Gastroesophageal sphincter (tissue), 4 donors: ENCODE results near the gene ALDOC. TPM values are rescaled to one million over a fixed set of nuclear protein-coding genes. Genes with fewer than 3 reads are reported as not detected.
A peak's percentile ranks its signal among the peaks of the same experiment; 100 is the strongest.
"Not testable (repeated sequence)": the region's sequence is repeated elsewhere in the genome, so short reads cannot be mapped to it uniquely, and the experiment has no call there.

ENCODE experiments used
- ATAC-seq: fragments of 150-250 bp; one replicate; pipeline ENCODE4 v1.9.1; 2016; ENCODE audit warnings: mild to moderate bottlenecking, moderate library complexity
- H3K27ac ChIP-seq, 4 donors: fragments of 200-600 bp; sonication (generic) in 3 of 4; 1 replicate in 3 of 4; 2 replicates in 1 of 4; pipeline ENCODE4 v1.5.1; 2016 to 2019
- H3K27me3 ChIP-seq: fragments of 200-600 bp; sonication (generic); one replicate; pipeline ENCODE4 v1.5.1; 2019
- H3K36me3 ChIP-seq, 2 donors: fragments of 200-600 bp; sonication (generic); one replicate each; pipeline ENCODE4 v1.5.1; 2019; ENCODE audit warnings: control low read depth in 1 of 2
- H3K4me1 ChIP-seq, 3 donors: fragments of 200-600 bp; sonication (generic); 1 replicate in 2 of 3; 2 replicates in 1 of 3; pipeline ENCODE4 v1.5.1; 2016 to 2019; ENCODE audit warnings: control low read depth in 2 of 3
- H3K4me3 ChIP-seq, 2 donors: fragments of 200-600 bp; sonication (generic); one replicate each; pipeline ENCODE4 v1.5.1; 2019; ENCODE audit warnings: mild to moderate bottlenecking in 1 of 2, moderate library complexity in 1 of 2
- H3K9me3 ChIP-seq, 3 donors: fragments of 200-600 bp; sonication (generic); one replicate each; pipeline ENCODE4 v1.5.1; 2017 to 2019; ENCODE audit warnings: control low read depth in 2 of 3
- EP300 ChIP-seq: sonication (generic); formaldehyde crosslinking; IDR thresholded peaks from one replicate; pipeline ENCODE4 v1.6.1; 2017; ENCODE audit warnings: antibody characterized with exemption, mild to moderate bottlenecking
- POLR2A ChIP-seq, 2 donors: fragments of 450-650 bp; IDR thresholded peaks; one replicate each; pipeline ENCODE4 v1.6.1; 2017; ENCODE audit warnings: antibody characterized with exemption in 2 of 2, mild to moderate bottlenecking in 2 of 2, moderate library complexity in 1 of 2
- POLR2AphosphoS5 ChIP-seq: sonication (generic); formaldehyde crosslinking; IDR thresholded peaks from one replicate; pipeline ENCODE4 v1.6.1; 2017; ENCODE audit warnings: antibody characterized with exemption
- WGBS, 2 donors: methylation state at CpG; one replicate each; pipeline ENCODE4 v1.1.5; 2018; ENCODE audit warnings: low coverage in 1 of 2; 5-methylcytosine and 5-hydroxymethylcytosine counted together
- total RNA-seq, 4 donors: library from RNA; depleted of rRNA; stranded (reverse); fragments of >200 nt; gene quantifications; one replicate each; pipeline ENCODE4 v1.1.0, GENCODE V29; 2016
- TF ChIP-seq, protein P1 (sequence below), 4 experiments: fragments of 200-600 bp in 2 of 4; fragments of 450-650 bp in 2 of 4; sonication (generic) in 1 of 4; IDR thresholded peaks; one replicate each; pipeline ENCODE4 v1.5.1; 2017 to 2019; ENCODE audit warnings: antibody characterized with exemption in 4 of 4, mild to moderate bottlenecking in 2 of 4, moderate library complexity in 2 of 4

ALDOC gene
- total RNA-seq, 4 donors from 2014 or later: 29.1 to 46.5 (median 37.7) TPM

DNA sequence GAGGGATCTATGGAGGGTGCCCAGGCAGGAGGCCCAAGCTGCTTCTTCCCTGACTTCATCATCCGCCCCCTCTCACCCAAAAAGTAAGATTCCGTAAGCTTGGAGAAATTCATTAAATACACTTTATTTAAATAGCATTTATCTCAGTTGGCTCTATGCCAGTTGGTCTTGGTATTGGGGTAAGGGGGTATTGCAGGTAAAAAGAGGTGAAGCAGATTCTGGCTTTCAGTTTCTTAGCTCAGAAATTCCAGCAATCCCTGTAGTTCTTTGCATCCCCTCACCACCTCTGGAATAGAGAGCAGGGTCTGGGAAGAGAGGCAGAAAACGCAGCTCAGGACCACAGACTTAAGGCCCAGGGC is 750 bp upstream of the ALDOC start:
- TF ChIP-seq, protein P1, sequence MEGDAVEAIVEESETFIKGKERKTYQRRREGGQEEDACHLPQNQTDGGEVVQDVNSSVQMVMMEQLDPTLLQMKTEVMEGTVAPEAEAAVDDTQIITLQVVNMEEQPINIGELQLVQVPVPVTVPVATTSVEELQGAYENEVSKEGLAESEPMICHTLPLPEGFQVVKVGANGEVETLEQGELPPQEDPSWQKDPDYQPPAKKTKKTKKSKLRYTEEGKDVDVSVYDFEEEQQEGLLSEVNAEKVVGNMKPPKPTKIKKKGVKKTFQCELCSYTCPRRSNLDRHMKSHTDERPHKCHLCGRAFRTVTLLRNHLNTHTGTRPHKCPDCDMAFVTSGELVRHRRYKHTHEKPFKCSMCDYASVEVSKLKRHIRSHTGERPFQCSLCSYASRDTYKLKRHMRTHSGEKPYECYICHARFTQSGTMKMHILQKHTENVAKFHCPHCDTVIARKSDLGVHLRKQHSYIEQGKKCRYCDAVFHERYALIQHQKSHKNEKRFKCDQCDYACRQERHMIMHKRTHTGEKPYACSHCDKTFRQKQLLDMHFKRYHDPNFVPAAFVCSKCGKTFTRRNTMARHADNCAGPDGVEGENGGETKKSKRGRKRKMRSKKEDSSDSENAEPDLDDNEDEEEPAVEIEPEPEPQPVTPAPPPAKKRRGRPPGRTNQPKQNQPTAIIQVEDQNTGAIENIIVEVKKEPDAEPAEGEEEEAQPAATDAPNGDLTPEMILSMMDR (IDR thresholded peaks at IDR 0.05): no peak
- TF ChIP-seq POLR2AphosphoS5 (no peak), EP300 (no peak), POLR2A (IDR thresholded peaks at IDR 0.05) (no peak)
- no peak overlapping the region for H3K4me3 ChIP-seq
- no peak for ATAC-seq

DNA sequence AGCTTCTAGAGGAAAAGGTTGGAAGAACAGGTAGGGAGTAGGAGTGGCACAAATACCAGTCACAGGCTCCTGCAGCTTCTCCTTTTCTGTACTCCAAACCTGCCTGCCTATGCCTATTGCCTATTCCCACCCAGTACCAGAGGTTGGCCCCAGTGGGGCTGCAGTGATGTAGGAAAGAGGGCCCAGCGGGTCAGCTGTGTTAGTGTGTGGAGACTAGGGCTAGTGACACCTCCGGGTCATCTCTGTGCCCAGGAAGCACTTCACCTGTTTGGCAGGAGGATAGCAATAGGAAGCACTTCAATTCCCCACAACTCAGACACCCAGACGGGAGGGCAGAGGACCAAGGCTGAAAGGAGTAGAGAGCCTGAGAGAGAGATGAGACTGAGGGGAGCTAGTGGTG is 679 bp downstream of the ALDOC start:
- H3K9me3 ChIP-seq, ATAC-seq, H3K27ac ChIP-seq, H3K36me3 ChIP-seq, H3K27me3 ChIP-seq: not testable (repeated sequence)
- peaks cover 0 to 32% (median 12%) of the 10 kb centered on the region in 3 donors for H3K4me1 ChIP-seq
- 58 to 85% methylated on average over 2 to 3 of the region's 3 CpGs for WGBS, 2 donors
- H3K4me3 ChIP-seq: peak overlapping the region in 1 of 2 donors; percentile 16

More for the DNA sequence above, 750 bp upstream of the ALDOC start:
- H3K27ac ChIP-seq: peak overlapping the region in 3 of 4 donors; percentile 50 to 66 (median 65)
- peaks cover 0 to 5% of the 10 kb centered on the region in 2 donors for H3K36me3 ChIP-seq
- H3K4me1 ChIP-seq: peaks cover 0 to 24% (median 8%) of the 10 kb centered on the region in 3 donors
- H3K9me3 ChIP-seq: no peaks in the 10 kb centered on the region
- WGBS, 2 donors: 89 to 94% methylated on average over 2 of the region's 3 CpGs
- no peaks in the 10 kb centered on the region for H3K27me3 ChIP-seq

DNA sequence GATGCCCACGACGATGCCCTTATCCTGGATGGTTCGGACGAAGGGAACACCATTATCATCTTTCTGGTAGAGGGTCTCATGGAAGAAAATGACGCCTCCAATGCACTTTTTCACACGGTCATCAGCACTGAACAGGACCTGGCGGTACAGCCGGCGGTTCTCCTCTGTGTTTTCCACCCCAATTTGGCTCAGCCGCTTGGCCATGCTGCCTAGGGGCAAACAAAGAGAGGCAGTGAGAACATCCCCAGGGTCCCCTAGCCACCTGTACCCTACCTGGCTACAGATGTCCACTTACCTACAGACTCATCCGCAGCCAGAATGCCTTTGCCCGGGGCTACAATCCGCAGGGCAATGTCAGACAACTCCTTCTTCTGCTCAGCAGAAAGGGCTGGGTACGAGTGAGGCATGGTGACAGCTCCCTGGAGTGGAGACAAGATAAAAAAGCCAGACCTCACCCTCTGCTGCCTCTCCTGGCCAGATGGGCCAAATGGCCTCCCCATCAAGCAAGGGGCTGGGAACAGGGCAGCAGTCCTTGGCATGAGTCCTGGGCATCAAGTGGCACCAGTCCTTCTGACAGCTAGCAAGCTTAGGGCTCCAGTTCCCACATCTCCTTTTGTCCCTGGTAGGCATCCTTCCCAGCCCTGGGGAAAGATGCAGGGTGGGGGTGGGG is 1.4 kb downstream of the ALDOC start:
- H3K9me3 ChIP-seq: no peaks in the 10 kb centered on the region
- H3K4me3 ChIP-seq: no peak overlapping the region
- H3K27ac ChIP-seq: no peak overlapping the region
- peaks cover 0 to 5% of the 10 kb centered on the region in 2 donors for H3K36me3 ChIP-seq
- WGBS, 2 donors: no CpG with 5 or more reads among the region's 14 CpGs
- TF ChIP-seq EP300: no peak
- TF ChIP-seq POLR2AphosphoS5: no peak
- TF ChIP-seq, protein P1 (IDR thresholded peaks at IDR 0.05): no peak
- no peak for TF ChIP-seq POLR2A (IDR thresholded peaks at IDR 0.05)
- ATAC-seq: no peak
- H3K27me3 ChIP-seq: no peaks in the 10 kb centered on the region
- H3K4me1 ChIP-seq: peaks cover 0 to 38% (median 14%) of the 10 kb centered on the region in 3 donors

DNA sequence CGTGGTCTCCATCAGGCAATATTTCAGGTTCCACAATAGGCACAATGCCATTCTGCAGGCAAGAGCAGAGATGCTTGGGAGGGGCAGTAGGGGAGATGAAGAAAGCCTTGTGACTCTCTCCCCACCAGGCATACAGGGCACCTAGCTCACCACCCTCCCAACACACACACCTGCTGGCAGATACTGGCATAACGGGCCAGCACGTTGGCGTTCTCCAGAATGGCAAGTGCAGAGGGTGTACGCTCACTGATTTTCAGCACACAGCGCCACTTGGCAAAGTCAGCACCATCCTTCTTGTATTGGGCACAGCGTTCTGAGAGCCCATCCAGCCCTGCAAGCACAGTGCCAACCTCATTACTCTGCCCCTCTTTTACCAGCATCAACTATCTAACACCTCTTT is 2.2 kb downstream of the ALDOC start:
- Histone ChIP-seq H3K36me3 (peaks cover 0 to 5% of the 10 kb centered on the region in 2 donors), H3K4me1 (peaks cover 0 to 46% (median 17%) of the 10 kb centered on the region in 3 donors), H3K27ac (no peak overlapping the region), H3K9me3 (no peaks in the 10 kb centered on the region), H3K4me3 (no peak overlapping the region), H3K27me3 (no peaks in the 10 kb centered on the region)
- WGBS, 2 donors: 88 to 100% methylated on average over 3 to 6 of the region's 7 CpGs
- TF ChIP-seq, protein P1 (IDR thresholded peaks at IDR 0.05): no peak
- TF ChIP-seq POLR2AphosphoS5: no peak
- TF ChIP-seq POLR2A (IDR thresholded peaks at IDR 0.05): no peak
- no peak for TF ChIP-seq EP300
- no peak for ATAC-seq

DNA sequence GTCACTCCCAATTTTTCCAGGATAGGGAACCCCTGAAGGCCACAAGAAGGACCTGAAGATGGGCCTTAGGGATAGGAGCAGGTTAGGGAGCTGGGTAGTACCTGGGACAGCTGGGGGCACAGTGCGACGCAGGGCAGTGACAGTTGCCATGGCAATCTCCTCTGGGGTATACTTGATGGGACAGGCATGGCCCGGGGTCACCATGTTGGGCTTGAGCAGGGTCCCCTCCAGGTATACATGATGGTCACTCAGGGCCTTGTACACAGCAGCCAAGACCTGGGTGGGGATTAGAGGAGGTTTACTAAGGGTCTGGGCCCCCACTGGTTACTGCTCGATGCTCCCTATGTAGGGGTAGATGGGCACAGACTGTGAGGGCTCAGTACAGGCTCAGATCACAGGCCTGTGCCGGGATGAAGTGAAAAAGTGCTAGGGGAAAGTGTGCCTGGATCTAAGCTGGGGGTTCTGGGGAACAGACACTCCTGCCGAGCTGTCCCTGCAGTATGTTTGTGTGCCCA is 2.7 kb downstream of the ALDOC start:
- ATAC-seq: no peak
- Histone ChIP-seq H3K4me3 (no peak overlapping the region), H3K27me3 (no peaks in the 10 kb centered on the region), H3K27ac (no peak overlapping the region), H3K4me1 (peaks cover 0 to 51% (median 17%) of the 10 kb centered on the region in 3 donors), H3K9me3 (no peaks in the 10 kb centered on the region), H3K36me3 (peaks cover 0 to 5% of the 10 kb centered on the region in 2 donors)
- WGBS, 2 donors: 94 to 95% methylated on average over 4 of the region's 6 CpGs
- TF ChIP-seq, protein P1 (IDR thresholded peaks at IDR 0.05): no peak
- TF ChIP-seq POLR2AphosphoS5: no peak
- no peak for TF ChIP-seq EP300
- TF ChIP-seq POLR2A (IDR thresholded peaks at IDR 0.05): no peak
